Posterior cingulate gyrus (tissue), 11 donors: Measurements from ENCODE around the gene MAGI3.

Experiments
- DNase-seq, 10 donors: peaks; one replicate each; pipeline versions ENCODE4 v3.0.0 to v3.0.0-alpha.2; 2020 to 2021; ENCODE audit warnings: mixed read lengths in 3 of 10
- intact Hi-C: fragments of 100-400 bp; cut with DNase I; formaldehyde crosslinking; loops from one replicate; pipeline ENCODE4 v1.15.1; 2023

Gene MAGI3

DNA sequence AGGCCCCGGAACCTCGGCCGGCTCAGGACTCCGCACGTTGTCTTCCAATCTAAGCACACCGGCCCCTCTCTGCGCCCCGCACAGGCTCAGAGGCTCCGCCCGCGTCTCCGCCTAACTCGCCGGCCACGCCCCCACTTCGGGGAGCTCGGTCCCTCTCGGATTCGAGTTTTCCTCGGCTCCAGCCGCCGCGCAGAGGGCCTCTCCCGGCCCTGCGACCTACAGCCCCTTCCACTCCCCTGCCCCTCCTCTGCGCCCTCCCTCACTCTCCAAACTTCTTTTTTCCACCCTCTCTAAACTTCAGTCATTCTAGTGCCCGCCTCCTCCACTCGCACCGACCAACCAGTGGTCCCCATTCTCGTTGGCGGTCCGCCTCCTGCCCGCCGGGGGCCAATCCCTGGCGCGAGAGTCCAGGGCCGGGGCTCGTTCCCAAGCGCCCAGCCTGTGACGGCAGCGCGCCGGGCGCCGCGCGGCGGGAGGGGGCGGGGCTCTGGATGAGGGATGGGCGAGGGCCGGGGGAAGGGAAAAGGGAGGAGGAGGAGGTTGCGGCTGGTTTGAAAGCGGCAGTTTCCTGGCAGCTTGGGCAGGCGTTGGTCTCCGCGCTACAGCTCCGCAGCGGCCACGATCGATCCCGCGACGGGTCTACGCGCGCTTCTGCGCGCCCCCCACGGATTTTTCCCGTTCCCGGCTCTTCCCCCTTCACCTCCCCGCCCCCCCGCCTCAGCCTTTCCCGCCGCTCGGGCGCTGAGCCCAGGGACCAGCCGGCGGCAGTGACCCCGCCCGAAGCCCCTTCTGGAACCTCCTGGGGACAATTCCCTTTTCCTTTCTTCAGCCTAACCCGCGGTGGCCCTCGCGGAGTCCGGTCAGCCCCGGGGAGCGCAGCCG is at the start of gene MAGI3:
MAGI3 (plus strand) TSS at position 563 of the 882 bp plus-strand sequence. CDS start 519 bp downstream, outside the sequence.
- intact Hi-C loops = loop anchor here (10.0 kb wide), 1 partner anchor 285 kb away; no protein-coding TSS in a partner anchor

DNA sequence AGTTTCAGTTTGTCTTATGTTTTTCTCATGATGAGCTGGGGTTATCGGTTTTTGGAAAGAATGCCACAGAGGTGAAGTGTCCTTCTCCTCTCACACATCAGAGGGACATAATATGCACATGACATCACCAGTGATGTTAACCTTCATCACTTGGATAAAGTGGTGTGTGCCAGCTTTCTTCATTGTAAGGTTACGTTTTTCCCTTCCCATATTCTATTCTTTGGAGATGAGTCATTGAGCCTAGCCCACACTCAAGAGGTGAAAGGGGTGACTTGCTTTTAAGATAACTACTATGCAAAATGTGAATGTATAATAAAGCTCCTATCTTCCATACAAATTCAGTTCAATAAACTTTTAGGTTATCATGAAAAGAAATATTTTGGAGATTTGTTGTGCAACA is 36.7 kb upstream of the MAGI3 start:
- intact Hi-C loops = no loop called here
- DNase-seq = no peak

More for the DNA sequence above, at the start of gene MAGI3:
- peak; percentile 93 to 99 (median 97) for DNase-seq

DNA sequence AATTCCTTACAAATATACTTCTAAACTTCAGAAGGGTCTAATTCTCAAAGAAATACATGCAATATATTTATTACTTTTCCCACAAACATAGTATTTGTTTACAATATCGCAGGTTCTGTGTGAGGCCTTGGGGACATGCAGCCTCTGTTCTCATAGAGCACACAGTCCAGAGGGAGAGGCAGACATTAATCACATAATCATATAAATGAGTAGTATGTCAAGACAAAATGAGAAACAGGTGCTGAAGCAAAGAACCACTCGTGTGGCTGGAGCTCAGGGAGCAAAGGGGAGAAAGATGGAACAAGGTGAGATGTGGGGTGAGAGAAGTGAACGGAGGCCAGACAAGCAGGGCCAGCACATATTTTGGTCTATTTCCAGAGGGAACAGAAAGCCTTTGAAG is 26.4 kb upstream of the MAGI3 start:
- intact Hi-C loops = no loop called here
- DNase-seq = no peak

DNA sequence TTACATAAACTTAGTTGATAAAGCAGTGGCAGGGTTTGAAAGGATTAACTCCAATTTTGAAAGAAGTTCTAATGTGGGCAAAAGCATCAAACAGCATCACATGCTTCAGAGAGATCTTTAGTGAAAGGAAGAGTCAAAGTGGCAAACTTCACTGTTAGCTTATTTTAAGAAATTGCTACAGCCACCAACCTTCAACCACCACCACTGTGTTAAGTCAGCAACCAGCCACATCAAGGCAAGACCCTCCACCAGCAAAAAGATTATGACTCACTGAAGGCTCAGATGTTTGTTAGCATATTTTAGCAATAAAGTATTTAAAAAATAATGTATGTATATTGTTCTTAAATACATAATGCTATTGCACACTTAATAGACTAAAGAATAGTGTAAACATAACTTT is 21.3 kb upstream of the MAGI3 start:
- no peak for DNase-seq
- intact Hi-C loops = no loop called here

GRCh38 chr1:113369699-113370098 is 20.6 kb upstream of the MAGI3 start:
- intact Hi-C loops = no loop called here
- DNase-seq = no peak

DNA sequence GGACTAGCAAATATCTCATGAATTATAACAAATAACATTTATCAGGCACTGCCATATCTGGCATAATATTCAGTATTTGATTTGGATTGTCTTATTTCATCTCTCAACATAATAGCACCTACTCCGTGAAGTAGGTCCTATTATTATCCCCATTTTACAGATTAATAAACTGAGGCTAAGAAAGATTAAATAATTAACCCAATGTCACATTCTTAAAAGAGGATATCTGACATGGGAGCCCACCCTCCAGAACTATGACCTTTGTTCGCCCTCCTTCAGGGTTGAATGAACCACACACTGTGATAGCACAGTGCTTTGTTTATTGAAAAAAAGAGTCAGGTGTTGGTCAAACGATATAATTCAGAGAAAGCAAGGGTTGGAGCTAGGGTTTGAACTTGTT is 19.4 kb upstream of the MAGI3 start:
- DNase-seq = no peak
- intact Hi-C loops = no loop called here

DNA sequence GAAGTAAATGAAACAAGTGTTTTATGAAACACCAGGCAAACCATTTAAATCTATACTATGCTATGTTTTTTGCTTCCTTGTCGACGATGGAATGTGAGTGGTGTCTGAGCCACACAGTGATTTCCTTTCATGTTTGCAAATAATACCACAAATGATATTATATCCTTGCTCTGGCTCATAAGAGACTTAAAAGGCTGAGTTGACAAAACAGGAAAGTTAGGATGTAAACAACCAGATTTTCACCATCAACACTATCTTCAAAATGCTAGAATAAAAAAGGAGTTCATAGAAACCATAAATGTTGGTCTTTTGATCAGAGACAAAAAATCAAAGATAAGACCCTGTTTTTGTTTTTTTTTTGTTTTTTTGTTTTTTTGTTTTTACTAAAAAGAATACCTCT is 17.8 kb upstream of the MAGI3 start:
- no peak for DNase-seq
- intact Hi-C loops = no loop called here

DNA sequence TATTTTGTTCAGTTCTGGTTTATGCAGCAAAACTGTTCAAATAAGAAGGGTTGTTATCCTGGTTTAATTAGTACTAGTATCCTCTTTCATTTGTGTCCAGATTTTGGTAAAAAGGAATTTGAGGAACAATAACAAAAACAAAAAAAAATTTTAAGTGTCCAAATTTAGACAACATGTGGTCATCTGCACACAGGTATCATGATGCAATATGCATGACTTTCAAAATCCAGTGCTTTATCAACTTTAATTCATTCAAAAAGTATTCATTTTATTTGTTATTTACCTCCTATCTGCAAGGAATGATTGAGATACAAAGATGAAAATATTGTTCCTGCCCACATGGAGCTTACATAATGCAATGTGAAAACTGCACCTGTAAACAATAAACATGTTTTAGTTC is 16.7 kb upstream of the MAGI3 start:
- intact Hi-C loops = no loop called here
- no peak for DNase-seq

DNA sequence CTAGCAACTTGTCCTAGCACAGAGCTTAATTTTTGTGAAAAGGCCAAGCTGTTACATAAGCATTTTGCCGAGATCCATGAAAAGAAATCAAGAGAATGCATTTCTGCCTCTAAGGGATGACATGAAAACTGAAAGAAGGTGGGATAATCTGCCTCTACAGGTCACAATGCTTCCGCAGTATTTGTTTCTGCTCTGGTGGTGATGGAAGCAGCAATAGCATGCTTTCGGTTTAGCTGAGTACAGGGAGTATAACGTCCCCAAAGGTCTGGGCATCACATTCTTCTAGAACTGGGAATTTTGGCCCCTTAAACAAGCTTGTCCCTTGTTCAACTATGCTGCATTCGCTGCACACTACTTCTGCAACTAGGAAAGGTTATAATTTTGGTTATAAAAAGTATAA is 14.4 kb upstream of the MAGI3 start:
- DNase-seq = no peak

DNA sequence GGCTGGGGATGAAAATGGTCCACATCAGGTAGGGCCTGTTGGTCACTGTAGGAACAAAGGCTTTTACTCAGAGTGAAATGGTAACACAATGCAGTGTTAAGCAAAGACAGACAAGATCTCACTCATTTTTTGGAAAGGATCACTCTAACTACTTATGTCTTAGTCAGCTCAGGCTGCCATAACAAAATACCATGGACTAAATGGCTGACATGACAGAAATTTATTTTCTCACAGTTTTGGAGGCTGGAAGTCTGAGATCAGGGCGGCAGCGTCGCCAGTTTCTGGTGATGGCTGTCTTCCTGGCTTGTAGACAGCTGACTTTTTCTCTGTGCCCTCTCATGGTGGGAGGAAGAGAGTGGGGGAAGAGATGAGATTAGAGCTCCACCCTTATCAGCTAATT is 10.2 kb upstream of the MAGI3 start:
- intact Hi-C loops = no loop called here
- DNase-seq = no peak

More for the DNA sequence above, 14.4 kb upstream of the MAGI3 start:
- intact Hi-C loops = no loop called here

DNA sequence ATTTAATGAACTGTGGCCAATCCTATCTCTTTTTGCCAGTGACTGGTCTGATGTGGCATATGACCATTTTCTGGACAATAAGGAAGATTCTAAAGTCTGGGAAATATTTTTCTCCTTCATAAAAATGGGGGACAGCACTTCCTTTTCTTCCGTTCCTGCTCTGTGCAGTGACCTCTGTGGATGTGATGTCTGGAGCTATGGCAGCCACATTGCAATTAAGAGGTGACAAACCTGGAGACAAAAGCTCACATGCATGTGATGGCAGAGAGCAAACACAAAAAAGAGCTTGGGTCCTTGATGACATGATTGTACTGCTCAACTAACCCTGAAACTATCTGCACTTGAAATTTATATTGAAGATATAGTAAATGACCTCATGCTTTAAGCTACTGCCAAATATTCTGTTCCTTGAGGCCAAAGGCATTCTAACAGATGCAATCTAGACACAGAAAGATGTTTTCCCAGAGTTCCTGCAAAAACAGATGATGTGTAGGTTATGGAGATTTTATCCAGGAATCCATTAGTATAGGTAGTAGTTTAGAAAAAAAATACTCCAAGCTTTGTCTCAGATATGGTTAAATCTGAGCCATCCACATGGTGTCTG is 2.2 kb upstream of the MAGI3 start:
- DNase-seq = no peak
- intact Hi-C loops = no loop called here

DNA sequence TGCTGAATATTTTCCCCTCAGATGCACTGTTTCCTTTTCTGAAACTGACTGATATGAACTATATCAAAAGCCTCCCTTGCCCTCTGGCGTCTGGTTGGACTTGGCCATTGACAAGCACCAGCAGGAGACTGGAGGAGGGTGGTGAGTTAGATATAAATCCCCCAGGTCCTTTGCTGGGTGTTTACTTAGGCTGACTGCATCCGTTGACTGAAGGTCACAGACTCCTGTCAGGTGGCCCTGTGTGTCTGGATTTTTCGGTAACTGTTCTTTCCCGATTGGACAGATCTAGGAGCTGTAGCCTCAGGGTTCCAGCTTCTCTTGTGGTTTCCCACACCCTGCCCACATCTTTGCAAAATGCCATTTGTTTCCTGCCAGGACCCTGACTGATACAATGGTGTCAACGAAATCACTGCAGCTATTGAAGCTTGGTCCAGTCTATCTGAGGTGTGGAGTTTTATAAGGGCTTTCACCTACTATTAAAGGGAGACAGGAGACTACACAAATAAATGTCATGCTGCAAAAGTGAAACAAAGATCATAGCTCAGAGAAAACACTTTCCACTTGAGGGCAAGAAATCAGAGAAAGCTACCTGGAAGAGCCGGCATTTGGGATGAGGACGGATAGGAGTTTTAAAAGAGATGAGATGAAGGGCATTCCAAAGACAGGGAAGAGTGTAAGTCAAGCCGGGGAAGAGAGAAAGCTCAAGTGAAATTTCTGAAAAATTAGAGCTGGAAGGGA is 1.5 kb upstream of the MAGI3 start:
- DNase-seq = peak in 1 of 10 donors; percentile 12

GRCh38 chr1:113389359-113389952 is 859 bp upstream of the MAGI3 start:
- intact Hi-C loops = no loop called here
- no peak for DNase-seq

More for the DNA sequence above, 1.5 kb upstream of the MAGI3 start:
- intact Hi-C loops = no loop called here

- DNase-seq = peak; percentile 13 to 89 (median 31)
- intact Hi-C loops = loop anchor here (10.0 kb wide), 1 partner anchor 284 kb away; no protein-coding TSS in a partner anchor
These were observed 745 bp downstream of the MAGI3 start for GRCh38 chr1:113390871-113391648.

- DNase-seq = no peak
- intact Hi-C loops = loop anchor here (10.0 kb wide), 1 partner anchor 283 kb away; no protein-coding TSS in a partner anchor
These were observed 1.4 kb downstream of the MAGI3 start for GRCh38 chr1:113391649-113392271.

GRCh38 chr1:113392541-113393128 is 2.3 kb downstream of the MAGI3 start:
- no peak for DNase-seq
- intact Hi-C loops = loop anchor here (10.0 kb wide), 1 partner anchor 282 kb away; no protein-coding TSS in a partner anchor

GRCh38 chr1:113394043-113394862 is 3.9 kb downstream of the MAGI3 start:
- DNase-seq = no peak
- intact Hi-C loops = loop anchor here (10.0 kb wide), 1 partner anchor 281 kb away; no protein-coding TSS in a partner anchor

DNA sequence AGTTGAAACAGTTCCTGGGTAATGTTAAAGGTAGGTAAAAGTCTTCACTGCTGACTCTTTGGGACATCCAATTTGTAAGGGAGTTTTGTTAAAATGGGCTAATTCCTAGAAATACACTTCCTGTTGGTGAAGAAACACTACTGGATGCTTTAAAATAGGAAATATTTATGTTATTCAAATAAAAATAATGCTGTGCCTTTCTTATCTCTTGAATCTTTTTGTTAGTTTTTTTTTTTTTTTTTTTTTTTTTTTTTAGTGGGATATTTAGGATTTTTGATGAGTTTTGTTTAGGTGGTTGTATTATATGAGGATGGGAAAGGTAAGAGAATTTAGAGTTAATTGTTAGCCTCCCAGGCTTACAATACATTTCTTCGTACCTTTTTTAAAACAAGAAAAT is 4.5 kb downstream of the MAGI3 start:
- no peak for DNase-seq
- intact Hi-C loops = loop anchor here (10.0 kb wide), 1 partner anchor 280 kb away; no protein-coding TSS in a partner anchor
